ENCODE measurements around the gene MCOLN2.

MCOLN2 gene

GRCh38 chr1:84982395-84982794 is 14.5 kb downstream of the MCOLN2 start:
- no peak for DNase-seq

DNA sequence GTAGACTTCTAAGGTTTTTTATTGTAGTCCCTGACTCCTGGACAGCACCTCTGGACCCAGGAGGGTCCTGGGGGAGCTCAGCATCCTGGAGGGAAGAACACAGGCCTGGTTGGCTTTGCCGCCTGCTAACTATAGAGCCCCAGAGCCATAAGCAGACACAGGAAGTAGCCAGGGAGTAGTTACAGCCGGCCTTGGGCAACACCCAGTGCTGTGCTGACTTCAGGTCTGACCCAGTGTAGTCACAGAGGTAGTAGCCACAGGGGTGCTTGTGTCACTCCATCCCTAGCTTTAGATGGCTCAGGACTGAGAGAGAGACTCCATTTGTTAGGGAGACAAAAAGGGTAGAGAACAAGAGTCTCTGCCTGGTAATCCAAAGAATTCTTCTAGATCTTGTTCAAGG is 21.9 kb downstream of the MCOLN2 start:
- DNase-seq: no peak

DNA sequence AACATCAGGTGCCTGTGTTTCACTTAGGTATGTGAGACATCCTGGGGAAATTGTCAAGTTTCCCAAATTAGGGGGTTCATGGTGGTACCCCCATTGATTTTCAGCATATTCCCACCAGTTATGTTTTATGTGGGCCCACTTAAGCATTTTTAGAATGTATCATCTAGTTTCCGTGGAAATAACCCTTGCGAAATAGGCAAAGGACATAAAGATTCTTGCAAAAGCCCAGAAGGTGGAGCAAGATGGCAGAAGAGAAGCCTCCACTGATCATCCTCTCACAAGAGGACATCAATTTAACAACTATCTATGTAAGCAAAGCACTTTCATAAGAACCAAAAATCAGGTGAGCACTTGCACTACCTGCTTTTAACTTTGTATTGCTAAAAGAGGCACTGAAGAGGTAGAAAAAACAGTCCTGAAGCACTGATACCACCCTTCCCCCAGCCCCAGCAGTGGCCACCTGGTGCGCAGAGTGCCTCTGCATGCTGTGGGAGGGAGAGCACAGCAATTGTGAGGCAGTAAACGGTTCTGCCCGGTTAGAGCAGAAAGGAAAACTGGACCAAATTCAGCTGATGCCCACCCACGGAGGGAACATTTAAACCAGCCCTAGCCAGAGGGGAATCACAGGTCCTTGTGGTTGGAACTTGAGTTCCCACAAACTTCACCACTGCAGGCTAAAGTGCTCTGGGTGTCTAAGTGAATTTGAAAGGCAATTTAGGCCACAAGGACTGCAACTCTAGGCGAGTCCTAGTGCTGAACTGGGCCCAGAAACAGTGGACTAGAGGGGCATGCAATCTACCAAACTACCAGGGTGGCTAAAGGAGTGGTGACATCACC is 23.2 kb downstream of the MCOLN2 start:
- DNase-seq: peak; percentile 67 to 72

- no peak for DNase-seq
These were observed 24.4 kb downstream of the MCOLN2 start for GRCh38 chr1:84972377-84972987.

- no peak for DNase-seq
These were observed 25.0 kb downstream of the MCOLN2 start for GRCh38 chr1:84971957-84972356.

DNA sequence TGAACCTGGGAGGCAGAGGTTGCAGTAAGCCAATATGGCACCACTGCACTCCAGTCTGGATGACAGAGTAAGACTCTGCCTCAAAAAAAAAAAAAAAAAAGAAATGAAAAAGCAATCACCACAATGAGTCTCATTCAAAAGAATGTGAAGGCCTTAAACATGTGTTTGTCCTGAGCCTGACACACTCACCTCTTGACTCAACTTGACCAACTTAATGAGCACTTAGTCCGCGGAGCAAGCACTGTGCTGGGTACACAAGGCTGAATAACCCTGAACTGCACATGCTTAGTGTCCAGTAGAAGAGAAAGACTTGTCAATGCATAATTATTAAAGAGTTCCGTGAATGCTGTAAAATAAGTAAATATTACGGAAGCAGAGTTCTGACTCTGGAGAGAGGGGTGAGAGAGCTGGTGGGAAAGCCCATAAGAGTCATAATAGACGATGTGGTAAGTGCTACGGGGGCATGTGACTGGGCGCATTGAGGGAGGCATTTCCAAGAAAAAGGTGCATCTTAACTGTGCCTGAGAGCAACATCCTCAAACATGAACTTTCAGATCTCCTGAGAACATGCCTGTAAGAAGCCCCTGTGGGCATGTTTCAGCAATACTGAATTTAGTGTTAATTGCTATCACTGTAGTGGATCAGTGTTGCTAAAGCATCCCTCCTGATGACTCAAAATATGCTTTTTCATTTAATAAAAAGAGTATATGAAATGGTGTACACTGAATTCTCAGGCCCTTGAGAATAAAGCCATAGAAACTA is 27.2 kb downstream of the MCOLN2 start:
- peak in 1 of 2 donors; percentile 42 for DNase-seq

GRCh38 chr1:84968865-84969264 is 28.0 kb downstream of the MCOLN2 start:
- DNase-seq: no peak

GRCh38 chr1:84968101-84968500 is 28.8 kb downstream of the MCOLN2 start:
- no peak for DNase-seq

DNA sequence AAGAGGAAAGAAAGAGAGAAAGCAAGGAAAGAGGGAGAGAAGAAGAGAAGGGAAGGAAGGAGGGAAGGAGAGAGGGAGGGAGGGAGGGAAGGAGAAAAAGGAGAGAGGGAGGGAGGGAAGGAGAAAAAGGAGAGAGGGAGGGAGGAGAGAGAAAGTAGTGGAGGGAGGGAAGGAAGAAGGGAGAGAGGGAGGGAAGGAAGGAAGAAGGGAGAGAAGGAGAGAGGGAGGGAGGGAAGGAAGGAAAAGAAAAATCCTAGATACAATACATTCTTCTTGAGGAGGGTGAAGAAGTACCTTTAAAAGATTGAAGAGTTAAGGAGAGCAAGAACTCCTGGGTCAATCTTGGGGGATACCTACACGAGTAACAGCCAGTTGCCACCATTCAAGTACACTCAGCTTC is 29.2 kb downstream of the MCOLN2 start:
- DNase-seq: no peak

- DNase-seq: no peak
These were observed 33.9 kb downstream of the MCOLN2 start for GRCh38 chr1:84963021-84963420.

DNA sequence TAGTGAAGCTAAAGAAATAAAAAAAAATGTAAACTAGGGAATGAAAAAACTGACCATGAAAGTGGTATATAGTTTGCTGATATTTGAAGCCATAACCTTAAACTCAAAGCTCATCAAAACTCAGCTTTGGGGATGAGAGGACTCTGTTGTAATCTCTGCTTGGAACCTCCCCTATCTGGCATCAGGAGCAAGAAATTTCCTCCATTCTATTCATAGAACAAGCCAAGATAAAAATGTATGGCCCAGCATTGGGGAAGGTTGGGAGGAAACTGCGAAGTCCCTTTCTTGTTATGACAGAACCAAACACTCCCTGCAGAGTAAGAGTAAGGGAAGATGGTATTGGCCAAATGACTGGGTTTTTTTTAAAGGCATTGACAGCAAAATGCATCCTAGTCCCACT is 35.6 kb downstream of the MCOLN2 start:
- no peak for DNase-seq

- DNase-seq: peak in 1 of 2 donors; percentile 26
These were observed 36.5 kb downstream of the MCOLN2 start for GRCh38 chr1:84960371-84960770.

DNA sequence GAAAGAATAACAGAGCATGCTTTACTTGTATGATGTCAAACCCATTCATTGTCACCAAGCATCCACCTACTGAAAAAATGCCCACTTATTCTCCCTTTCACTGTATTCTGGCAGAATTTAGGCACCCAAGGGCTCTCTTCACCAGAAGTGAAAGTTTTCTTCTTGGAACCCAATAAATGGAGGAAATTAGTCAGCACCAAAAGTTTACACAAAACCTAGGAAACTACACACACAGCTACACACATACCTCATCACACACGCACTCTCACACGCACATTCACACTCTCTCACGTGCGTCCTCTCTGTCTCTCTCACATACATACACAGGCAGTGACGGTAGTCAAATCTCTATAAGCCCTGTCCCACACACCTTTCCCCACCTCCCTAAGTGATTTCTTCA is 37.6 kb downstream of the MCOLN2 start:
- no peak for DNase-seq

DNA sequence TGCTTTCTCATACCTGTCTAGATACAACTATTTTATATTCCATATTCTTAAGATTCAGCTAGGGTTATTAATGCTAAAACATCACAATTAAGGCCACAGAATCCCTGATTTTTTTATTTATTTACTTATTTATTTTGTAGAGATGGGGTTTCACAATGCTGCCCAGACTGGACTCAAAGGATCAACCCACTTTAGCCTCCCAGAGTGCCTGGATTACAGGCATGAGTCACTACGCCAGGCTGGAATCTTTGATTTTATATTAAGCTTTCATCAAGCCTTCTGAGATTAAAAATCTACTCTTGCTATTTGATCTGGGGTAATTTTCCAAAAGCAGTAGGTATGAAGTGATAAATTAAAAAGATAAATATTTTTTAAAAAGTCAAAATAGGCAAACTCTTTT is 38.9 kb downstream of the MCOLN2 start:
- no peak for DNase-seq

DNA sequence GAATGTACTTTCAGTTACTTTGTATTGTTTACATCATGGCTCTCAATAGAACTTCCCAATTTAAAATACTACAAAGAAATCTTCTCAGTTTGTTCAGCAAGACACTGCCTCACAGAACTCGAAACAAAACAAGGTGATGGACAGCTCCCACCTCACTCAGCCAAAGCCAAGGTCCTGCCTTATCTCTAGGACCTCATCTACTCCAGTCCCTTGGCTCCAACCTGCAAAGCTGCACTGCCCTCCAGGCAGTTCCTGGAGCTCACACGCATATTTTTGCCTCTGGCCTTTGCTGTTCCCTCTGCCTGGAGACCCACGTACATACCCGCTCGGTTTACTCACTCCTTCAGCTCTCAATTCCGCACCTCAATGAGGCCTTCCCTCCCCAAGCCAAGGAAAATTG is 40.3 kb downstream of the MCOLN2 start:
- DNase-seq: no peak

DNA sequence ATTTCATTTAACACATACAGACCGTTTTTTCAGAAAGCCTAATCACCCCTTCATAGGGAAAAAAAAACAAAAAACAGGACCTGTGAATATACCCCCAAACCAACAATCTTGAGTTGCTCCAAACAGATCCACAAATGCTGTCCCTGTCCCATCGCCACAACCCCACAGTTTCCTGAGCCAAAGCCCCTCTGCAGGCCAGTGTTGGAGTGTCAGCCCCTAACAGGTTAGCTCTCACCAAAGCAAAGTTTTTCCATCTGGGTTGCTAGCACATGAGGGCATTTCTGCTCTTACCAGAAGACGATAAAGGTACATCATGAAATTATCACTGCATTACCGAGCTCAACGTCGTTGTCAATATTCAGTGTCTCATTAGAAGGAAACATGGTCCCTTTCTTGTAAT is 40.8 kb downstream of the MCOLN2 start:
- DNase-seq: no peak

GRCh38 chr1:84949664-84950063 is 47.2 kb downstream of the MCOLN2 start:
- DNase-seq: no peak

DNA sequence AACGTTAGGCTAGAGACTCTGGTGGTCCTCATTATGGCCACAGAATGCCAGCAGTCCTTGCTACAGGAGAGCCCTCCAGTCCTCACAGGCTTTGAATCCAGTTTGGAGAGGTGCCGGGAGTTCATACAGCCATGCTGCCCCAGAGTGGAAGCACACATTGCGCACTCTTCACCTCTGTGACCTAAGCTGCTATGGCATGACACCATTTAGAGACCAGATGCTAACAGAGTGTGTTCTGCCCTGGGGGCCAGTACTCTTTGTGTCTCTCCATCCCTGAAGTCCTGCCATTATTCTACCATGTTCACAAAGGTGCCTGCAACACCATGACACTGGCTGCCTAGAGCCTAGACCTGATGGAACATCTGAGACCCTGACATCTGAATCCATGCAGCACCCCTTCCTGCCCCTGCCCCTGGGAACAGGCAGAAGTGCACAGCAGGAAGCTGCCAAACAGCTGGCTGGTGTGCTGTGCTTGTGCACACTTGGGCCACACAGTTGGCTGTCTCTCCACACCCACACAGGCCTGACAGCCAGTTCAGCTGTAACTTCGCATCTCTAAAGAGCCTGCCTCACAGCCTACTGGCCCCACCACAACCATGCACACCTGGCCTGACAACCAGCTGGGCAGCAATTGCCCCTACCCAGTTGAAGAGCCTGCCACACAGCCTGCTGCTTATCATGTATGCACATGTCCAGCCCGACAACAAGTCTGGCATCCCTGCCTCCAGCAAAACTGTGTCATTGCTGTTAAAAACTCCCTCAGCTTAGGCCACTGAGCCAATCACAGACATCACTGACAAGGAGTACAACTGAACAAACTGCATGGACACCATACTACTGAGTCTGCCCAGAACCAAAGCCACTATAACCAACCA is 49.1 kb downstream of the MCOLN2 start:
- DNase-seq: no peak

DNA sequence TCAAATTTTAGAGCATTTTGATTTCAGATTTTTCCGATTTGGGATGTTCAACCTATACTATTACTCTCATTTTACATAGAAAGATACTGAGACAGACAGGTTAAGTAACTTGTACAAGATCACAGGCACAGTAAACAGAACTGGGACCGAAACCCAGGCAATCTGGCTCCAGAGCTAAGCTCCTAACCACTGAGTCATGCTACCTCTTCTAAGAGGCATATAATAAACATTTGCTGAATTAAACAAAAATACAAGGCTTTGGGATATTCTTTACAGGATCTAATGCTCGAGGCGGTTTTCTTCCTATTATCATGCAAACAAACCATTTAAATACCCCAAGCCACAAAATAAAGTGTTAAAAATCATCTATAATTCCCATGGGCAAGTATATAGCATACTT is 50.3 kb downstream of the MCOLN2 start:
- DNase-seq: no peak

GRCh38 chr1:84944767-84945486 is 52.0 kb downstream of the MCOLN2 start:
- peak; percentile 86 to 93 for DNase-seq

DNA sequence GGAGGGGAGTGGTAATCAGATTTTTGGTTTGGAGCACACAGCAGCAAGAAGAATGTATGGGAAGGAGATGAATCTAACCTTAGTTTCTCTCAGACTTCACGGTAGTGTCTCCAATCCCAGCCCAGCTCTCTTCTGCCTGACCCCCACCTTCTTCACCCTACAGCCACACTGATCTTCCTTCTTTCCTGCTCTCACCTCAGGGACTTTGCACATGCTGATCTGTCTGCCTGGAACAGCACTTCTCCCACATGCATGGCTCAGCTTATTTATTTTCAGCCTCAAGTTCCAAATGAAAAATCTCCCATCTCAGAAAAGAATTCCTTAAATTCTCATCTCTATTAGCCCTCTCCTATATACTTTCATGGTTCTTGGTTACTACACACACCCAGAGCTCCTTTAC is 55.1 kb downstream of the MCOLN2 start:
- no peak for DNase-seq

DNA sequence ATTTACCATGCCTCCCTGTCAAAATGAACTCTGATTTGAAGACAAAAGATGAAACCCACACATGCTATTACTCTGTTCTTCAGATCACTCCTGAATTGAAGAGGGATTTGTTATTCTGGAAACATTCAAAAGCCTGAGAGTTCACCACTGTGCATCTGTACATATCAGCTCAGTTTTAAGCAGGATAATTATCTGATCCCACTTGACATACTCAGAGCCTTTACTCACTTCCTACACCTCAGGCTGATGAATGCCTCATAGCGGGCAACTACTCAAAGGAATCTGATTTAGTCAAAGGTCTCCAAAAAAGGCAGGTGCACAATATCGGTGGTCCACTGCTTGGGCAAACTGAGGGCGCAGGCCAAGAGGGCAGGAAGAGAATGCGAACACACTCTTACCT is 56.4 kb downstream of the MCOLN2 start:
- DNase-seq: no peak
